ENCODE measurements around the gene CCDC102B. TPM values are rescaled to one million over a fixed set of nuclear protein-coding genes. Genes with fewer than 3 reads are reported as not detected.

The CCDC102B gene
- total RNA-seq, 4 donors from 2014 or later: 12.9 to 17.1 (median 16.2) TPM

GRCh38 chr18:69031571-69031970 lies 233.7 kb downstream of the CCDC102B start:
- intact Hi-C loops (cut with DNase I): no loop called here
- DNase-seq: no peak
- no peak for TF ChIP-seq CTCF (IDR thresholded peaks at IDR 0.05)
- no peak for TF ChIP-seq POLR2A (IDR thresholded peaks at IDR 0.05)
- Histone ChIP-seq H3K9me3 (no peaks in the 10 kb centered on the region), H3K27me3 (no peaks in the 10 kb centered on the region), H3K4me3 (replicated peaks in 1 of 3) (no peak overlapping the region), H3K36me3 (no peaks in the 10 kb centered on the region), H3K4me1 (no peaks in the 10 kb centered on the region), H3K27ac (no peak overlapping the region)
- WGBS, 2 donors: 94 to 97% methylated on average over 1 of the region's 1 CpG

GRCh38 chr18:69032009-69032408 lies 234.1 kb downstream of the CCDC102B start:
- Histone ChIP-seq H3K9me3 (no peaks in the 10 kb centered on the region), H3K27me3 (no peaks in the 10 kb centered on the region), H3K4me3 (replicated peaks in 1 of 3) (no peak overlapping the region), H3K27ac (no peak overlapping the region), H3K4me1 (no peaks in the 10 kb centered on the region), H3K36me3 (no peaks in the 10 kb centered on the region)
- DNase-seq: no peak
- intact Hi-C loops (cut with DNase I): no loop called here
- TF ChIP-seq CTCF (IDR thresholded peaks at IDR 0.05) (no peak), POLR2A (IDR thresholded peaks at IDR 0.05) (no peak)

GRCh38 chr18:69035756-69036155 lies 237.9 kb downstream of the CCDC102B start:
- H3K27me3 ChIP-seq: no peaks in the 10 kb centered on the region
- no peaks in the 10 kb centered on the region for H3K36me3 ChIP-seq
- no peaks in the 10 kb centered on the region for H3K9me3 ChIP-seq
- 86 to 100% methylated on average over 1 of the region's 1 CpG for WGBS, 2 donors
- no peak for TF ChIP-seq POLR2A (IDR thresholded peaks at IDR 0.05)
- no peak for TF ChIP-seq CTCF (IDR thresholded peaks at IDR 0.05)
- intact Hi-C loops (cut with DNase I): no loop called here
- DNase-seq: no peak
- no peak overlapping the region for H3K4me3 ChIP-seq (replicated peaks in 1 of 3)
- no peak overlapping the region for H3K27ac ChIP-seq
- H3K4me1 ChIP-seq: no peaks in the 10 kb centered on the region

- Histone ChIP-seq H3K9me3 (no peaks in the 10 kb centered on the region), H3K4me1 (no peaks in the 10 kb centered on the region), H3K4me3 (replicated peaks in 1 of 3) (no peak overlapping the region), H3K27me3 (no peaks in the 10 kb centered on the region), H3K27ac (no peak overlapping the region), H3K36me3 (no peaks in the 10 kb centered on the region)
- WGBS, 2 donors: 84 to 90% methylated on average over 1 of the region's 1 CpG
- intact Hi-C loops (cut with DNase I): no loop called here
- TF ChIP-seq POLR2A (IDR thresholded peaks at IDR 0.05) (no peak), CTCF (IDR thresholded peaks at IDR 0.05) (no peak)
- DNase-seq: no peak
Observed at GRCh38 chr18:69044215-69044614, 246.3 kb downstream of the CCDC102B start.

- Histone ChIP-seq H3K36me3 (no peaks in the 10 kb centered on the region), H3K27me3 (no peaks in the 10 kb centered on the region), H3K9me3 (no peaks in the 10 kb centered on the region), H3K4me3 (replicated peaks in 1 of 3) (no peak overlapping the region), H3K4me1 (no peaks in the 10 kb centered on the region), H3K27ac (no peak overlapping the region)
- no peak for TF ChIP-seq POLR2A (IDR thresholded peaks at IDR 0.05)
- no peak for TF ChIP-seq CTCF (IDR thresholded peaks at IDR 0.05)
- no peak for DNase-seq
- intact Hi-C loops (cut with DNase I): no loop called here
- 59 to 61% methylated on average over 4 of the region's 4 CpGs for WGBS, 2 donors
Observed at GRCh38 chr18:69064063-69064462, 266.2 kb downstream of the CCDC102B start.

All from thyroid gland (tissue), 4 donors.